Endothelial cell of umbilical vein (primary cell): ENCODE measurements around the gene CASKIN1. TPM values are rescaled to one million over a fixed set of nuclear protein-coding genes. Genes with fewer than 3 reads are reported as not detected.

ENCODE experiments used
- BruUV-seq: library from RNA; stranded (reverse); fragments of 400-500 nt; replicated peaks from 2 replicates; lab custom pipeline; 2021; lab: Mats Ljungman, UMichigan
- CTCF ChIA-PET: fragments of 300-600, 350-600 bp; sonication (Branson Sonifier 250); formaldehyde crosslinking; loops from one replicate; lab custom pipeline; 2021; ENCODE audit warnings: antibody characterized with exemption, inconsistent platforms; lab: Charles Lee
- POLR2A ChIA-PET: fragments of 300-600, 350-600 bp; sonication (Branson Sonifier 250); formaldehyde crosslinking; loops from one replicate; lab custom pipeline; 2021; ENCODE audit warnings: antibody characterized with exemption, inconsistent platforms; lab: Charles Lee
- DNase-seq: peaks from one replicate; pipeline ENCODE4 v3.0.0-alpha.2; 2011; ENCODE audit warnings: low read depth, low spot score
- FAIRE-seq: peaks from 2 replicates; lab custom pipeline; 2011; peaks lifted over from hg19 to GRCh38; lab: Jason Lieb, UNC
- H2AFZ ChIP-seq: 2 replicates; pipeline ENCODE4 v1.6.0; 2012; ENCODE audit warnings: low read depth, low read length, control low read depth, inconsistent platforms
- H3K27ac ChIP-seq: 2 replicates; pipeline ENCODE4 v1.5.1; 2011; ENCODE audit warnings: low read depth, mild to moderate bottlenecking, control low read depth, low read length, moderate library complexity; ENCODE audit not compliant: insufficient read depth
- H3K27me3 ChIP-seq, 2 experiments: 2 replicates each; pipeline versions ENCODE4 v1.6.0 to v1.6.1; 2011; ENCODE audit warnings: low read length in 2 of 2, mixed read lengths in 1 of 2; ENCODE audit not compliant: control insufficient read depth in 2 of 2, insufficient read depth in 2 of 2
- H3K36me3 ChIP-seq, 2 experiments: 2 replicates in 1 of 2; 3 replicates in 1 of 2; pipeline ENCODE4 v1.5.1; 2011; ENCODE audit warnings: low read length in 2 of 2, mild to moderate bottlenecking in 1 of 2, moderate library complexity in 1 of 2; ENCODE audit not compliant: control insufficient read depth in 2 of 2, insufficient read depth in 2 of 2; ENCODE audit errors: extremely low read depth in 1 of 2
- H3K4me1 ChIP-seq: 3 replicates; pipeline ENCODE4 v1.5.1; 2011; ENCODE audit warnings: mild to moderate bottlenecking, low read length; ENCODE audit not compliant: control insufficient read depth, insufficient read depth; ENCODE audit errors: extremely low read depth
- H3K4me2 ChIP-seq: 2 replicates; pipeline ENCODE4 v1.6.1; 2011; ENCODE audit warnings: low read length, control low read depth, mixed read lengths; ENCODE audit not compliant: insufficient read depth
- H3K4me3 ChIP-seq, 3 experiments: fragments of 200-600 bp in 1 of 3; sonication (generic), shearing (Covaris generic) in 1 of 3; replicated peaks in 1 of 3; 2 replicates each; pipeline ENCODE4 v1.5.1; 2011 to 2016; ENCODE audit warnings: control low read depth in 3 of 3, low read length in 3 of 3, mild to moderate bottlenecking in 2 of 3, inconsistent platforms in 1 of 3, low read depth in 1 of 3, moderate library complexity in 1 of 3; ENCODE audit not compliant: insufficient read depth in 1 of 3
- H3K79me2 ChIP-seq: 2 replicates; pipeline ENCODE4 v1.6.0; 2012; ENCODE audit warnings: low read length, inconsistent platforms; ENCODE audit not compliant: control insufficient read depth, insufficient read depth
- H3K9ac ChIP-seq: replicated peaks from 2 replicates; pipeline ENCODE3; 2011; ENCODE audit warnings: low read length, control low read depth; ENCODE audit not compliant: insufficient read depth; ENCODE audit errors: extremely low read depth
- H3K9me1 ChIP-seq: replicated peaks from 3 replicates; pipeline ENCODE4 v1.6.0; 2011; ENCODE audit warnings: mild to moderate bottlenecking, low read length; ENCODE audit not compliant: control insufficient read depth, insufficient read depth; ENCODE audit errors: extremely low read depth
- H3K9me3 ChIP-seq: replicated peaks from 2 replicates; pipeline ENCODE4 v1.5.1; 2012; ENCODE audit warnings: low read length, inconsistent platforms; ENCODE audit not compliant: control insufficient read depth, insufficient read depth
- H4K20me1 ChIP-seq: replicated peaks from 2 replicates; pipeline ENCODE3; 2011; ENCODE audit warnings: mild to moderate bottlenecking, low read length; ENCODE audit not compliant: control insufficient read depth, insufficient read depth; ENCODE audit errors: extremely low read depth
- CTCF ChIP-seq, 2 donors: IDR thresholded peaks; 1 replicate in 1 of 2; 2 replicates in 1 of 2; pipeline ENCODE4 v1.5.1; 2011; ENCODE audit warnings: low read length in 2 of 2, mild to moderate bottlenecking in 2 of 2, moderate library complexity in 2 of 2, control low read depth in 1 of 2, inconsistent platforms in 1 of 2, low read depth in 1 of 2; ENCODE audit not compliant: insufficient read depth in 1 of 2; ENCODE audit errors: extremely low read depth in 1 of 2
- EZH2 ChIP-seq: IDR thresholded peaks from 2 replicates; pipeline ENCODE4 v1.6.1; 2012; ENCODE audit warnings: borderline replicate concordance, low read depth, mild to moderate bottlenecking, moderate library complexity, low read length, inconsistent platforms; ENCODE audit not compliant: severe bottlenecking
- FOS ChIP-seq: IDR thresholded peaks from 2 replicates; pipeline ENCODE4 v1.6.1; 2011; ENCODE audit warnings: mild to moderate bottlenecking, low read length, moderate library complexity, borderline replicate concordance; ENCODE audit not compliant: insufficient read depth
- GATA2 ChIP-seq: IDR thresholded peaks from 2 replicates; pipeline ENCODE4 v1.7.0; 2011; ENCODE audit warnings: low read depth, mild to moderate bottlenecking, moderate library complexity, mixed read lengths, low read length; ENCODE audit not compliant: insufficient read length, insufficient read depth
- JUN ChIP-seq: IDR thresholded peaks from 2 replicates; pipeline ENCODE4 v1.6.1; 2011; ENCODE audit warnings: borderline replicate concordance, low read depth; ENCODE audit not compliant: insufficient read length, insufficient read depth
- MAX ChIP-seq: IDR thresholded peaks from 2 replicates; pipeline ENCODE4 v1.6.1; 2011; ENCODE audit not compliant: insufficient read depth, insufficient read length
- MYC ChIP-seq: IDR thresholded peaks from one replicate; pipeline ENCODE4 v1.6.1; 2011; ENCODE audit warnings: mild to moderate bottlenecking, low read depth, low read length
- POLR2A ChIP-seq: IDR thresholded peaks from 2 replicates; pipeline ENCODE4 v1.6.1; 2012; ENCODE audit warnings: low read depth, mild to moderate bottlenecking, control low read depth, low read length
- POLR2AphosphoS5 ChIP-seq: IDR thresholded peaks from 2 replicates; pipeline ENCODE4 v1.6.1; 2012; ENCODE audit warnings: low read depth, mild to moderate bottlenecking, control low read depth, low read length, moderate library complexity; ENCODE audit not compliant: insufficient read depth
- dilution Hi-C: fragments of 300-500 bp; cut with MboI; formaldehyde crosslinking; loops from one replicate; pipeline ENCODE4 v1.15.0; 2019; ENCODE audit warnings: low sequenced_read_pairs; ENCODE audit not compliant: extremely low pct_ligation_motif_present
- intact Hi-C: fragments of 100-400 bp; cut with micrococcal nuclease; formaldehyde crosslinking; loops from one replicate; pipeline ENCODE4 v1.10.0; 2022
- polyA plus RNA-seq, 4 experiments: library from polyadenylated mRNA; depleted of rRNA in 3 of 4; stranded (reverse) in 3 of 4; unstranded in 1 of 4; fragments of >200 nt; gene quantifications; 2 replicates each; pipeline versions ENCODE4 v1.2.1 to v1.2.3, GENCODE V29; 2011 to 2012; ENCODE audit warnings: missing spikeins in 1 of 4
- total RNA-seq: library from RNA; stranded (reverse); gene quantifications from 2 replicates; pipeline ENCODE4 v1.2.3, GENCODE V29; 2021

Gene CASKIN1
- total and polyA plus RNA-seq, 2 donors (not counting 3 experiments of a cell fraction or from before 2014, with no cell fraction given), result 0.11 to 0.58 TPM

DNA sequence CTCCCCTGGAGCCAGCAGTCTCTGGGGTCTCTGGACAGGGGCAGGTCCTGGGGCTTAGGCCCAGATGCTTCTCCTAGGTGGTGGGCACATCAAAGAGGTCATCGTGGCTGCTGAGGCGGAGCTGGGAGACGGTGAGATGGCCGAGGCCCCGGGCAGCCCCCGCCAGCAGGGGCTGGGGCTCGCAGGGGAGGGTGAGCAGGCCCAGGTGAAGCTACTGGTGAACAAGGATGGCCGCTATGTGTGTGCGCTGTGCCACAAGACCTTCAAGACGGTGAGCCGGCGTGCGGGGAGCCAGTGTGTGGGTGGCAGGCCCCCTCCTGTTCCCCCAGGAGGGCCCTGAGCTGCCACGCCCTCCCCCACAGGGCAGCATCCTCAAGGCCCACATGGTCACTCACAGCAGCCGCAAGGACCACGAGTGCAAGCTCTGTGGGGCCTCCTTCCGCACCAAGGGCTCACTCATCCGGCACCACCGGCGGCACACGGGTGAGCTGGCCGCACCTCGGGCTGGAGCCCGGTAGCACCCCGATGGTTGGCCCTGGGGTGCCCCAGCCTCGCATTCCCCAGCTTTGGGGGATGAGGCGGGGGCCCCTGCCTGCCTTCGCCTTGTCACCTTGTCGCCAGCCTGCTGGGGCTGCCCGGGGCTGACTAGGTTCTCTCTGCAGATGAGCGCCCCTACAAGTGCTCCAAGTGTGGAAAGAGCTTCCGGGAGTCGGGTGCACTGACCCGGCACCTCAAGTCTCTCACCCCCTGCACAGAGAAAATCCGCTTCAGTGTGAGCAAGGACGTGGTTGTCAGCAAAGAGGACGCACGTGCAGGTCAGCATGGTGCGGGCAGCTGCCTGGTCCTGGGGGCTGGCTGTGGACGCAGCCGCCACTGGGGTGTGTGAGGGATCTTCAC is 35.9 kb upstream of the CASKIN1 start:
- no peak overlapping the region for H2AFZ ChIP-seq
- no peaks in the 10 kb centered on the region for H3K9me3 ChIP-seq
- TF ChIP-seq MAX (no peak), POLR2AphosphoS5 (no peak), POLR2A (no peak), EZH2 (no peak), GATA2 (no peak), FOS (no peak), JUN (no peak), CTCF (IDR thresholded peaks at IDR 0.05; ENCODE audit: extremely low read depth in 1 of 2, insufficient read depth in 1 of 2, low read depth in 1 of 2, low read length in 2 of 2) (no peak), MYC (no peak)
- dilution Hi-C loops (no loop called here), intact Hi-C loops (no loop called here)
- H3K79me2 ChIP-seq, result peaks cover 4% of the 10 kb centered on the region
- DNase-seq, result no peak
- H3K9me1 ChIP-seq, result no peaks in the 10 kb centered on the region
- no peak overlapping the region for H3K4me3 ChIP-seq
- ChIA-PET CTCF (no interaction called here), POLR2A (no interaction called here)
- H3K27me3 ChIP-seq, result peaks cover 3 to 11% of the 10 kb centered on the region in 2 experiments
- FAIRE-seq, result no peak
- H3K4me2 ChIP-seq, result no peak overlapping the region
- no TSS peak for BruUV-seq
- H3K9ac ChIP-seq, result no peak overlapping the region
- H3K4me1 ChIP-seq, result peaks cover 10% of the 10 kb centered on the region
- H4K20me1 ChIP-seq, result no peaks in the 10 kb centered on the region
- no peak overlapping the region for H3K27ac ChIP-seq
- H3K36me3 ChIP-seq, result peaks cover 9 to 48% of the 10 kb centered on the region in 2 experiments
